ENCODE results near the gene CARD6. TPM values are rescaled to one million over a fixed set of nuclear protein-coding genes. Genes with fewer than 3 reads are reported as not detected.

CARD6 gene
- total and polyA plus RNA-seq, 8 donors: 5.9 to 28.9 (median 6.9) TPM

DNA sequence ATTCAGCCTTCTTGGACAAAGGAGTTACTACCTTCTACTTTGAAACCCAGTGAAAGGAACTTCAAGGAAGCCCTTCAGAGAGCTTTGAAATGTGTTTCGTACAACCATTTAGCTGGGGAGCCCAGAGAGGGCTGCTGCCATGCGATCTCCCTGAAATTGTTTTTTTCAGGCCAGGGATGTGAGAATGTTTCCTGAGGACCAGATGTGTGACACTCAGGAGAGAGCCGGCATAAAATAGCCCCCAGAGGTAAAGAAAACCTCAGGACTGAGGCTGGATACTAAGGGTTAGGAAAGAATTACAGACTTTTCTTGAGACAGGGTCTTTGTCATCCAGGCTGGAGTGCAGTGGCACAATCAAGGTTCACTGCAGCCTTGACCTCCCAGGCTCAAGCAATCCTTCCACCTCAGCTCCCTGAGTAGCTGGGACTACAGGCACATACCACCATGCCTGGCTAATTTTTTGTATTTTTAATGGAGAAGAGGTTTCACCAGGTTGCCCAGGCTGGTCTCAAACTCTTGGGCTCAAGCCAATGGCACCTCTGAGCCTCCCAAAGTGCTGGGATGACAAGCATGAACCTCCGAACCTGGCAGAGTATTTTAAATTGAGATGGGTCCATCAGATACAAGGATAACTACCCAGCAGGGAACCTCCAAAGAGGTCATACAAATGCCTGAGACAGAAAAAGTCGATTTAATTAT lies 14.5 kb upstream of the CARD6 start:
- TF ChIP-seq, protein P1, sequence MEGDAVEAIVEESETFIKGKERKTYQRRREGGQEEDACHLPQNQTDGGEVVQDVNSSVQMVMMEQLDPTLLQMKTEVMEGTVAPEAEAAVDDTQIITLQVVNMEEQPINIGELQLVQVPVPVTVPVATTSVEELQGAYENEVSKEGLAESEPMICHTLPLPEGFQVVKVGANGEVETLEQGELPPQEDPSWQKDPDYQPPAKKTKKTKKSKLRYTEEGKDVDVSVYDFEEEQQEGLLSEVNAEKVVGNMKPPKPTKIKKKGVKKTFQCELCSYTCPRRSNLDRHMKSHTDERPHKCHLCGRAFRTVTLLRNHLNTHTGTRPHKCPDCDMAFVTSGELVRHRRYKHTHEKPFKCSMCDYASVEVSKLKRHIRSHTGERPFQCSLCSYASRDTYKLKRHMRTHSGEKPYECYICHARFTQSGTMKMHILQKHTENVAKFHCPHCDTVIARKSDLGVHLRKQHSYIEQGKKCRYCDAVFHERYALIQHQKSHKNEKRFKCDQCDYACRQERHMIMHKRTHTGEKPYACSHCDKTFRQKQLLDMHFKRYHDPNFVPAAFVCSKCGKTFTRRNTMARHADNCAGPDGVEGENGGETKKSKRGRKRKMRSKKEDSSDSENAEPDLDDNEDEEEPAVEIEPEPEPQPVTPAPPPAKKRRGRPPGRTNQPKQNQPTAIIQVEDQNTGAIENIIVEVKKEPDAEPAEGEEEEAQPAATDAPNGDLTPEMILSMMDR (IDR thresholded peaks at IDR 0.05): no peak
- Histone ChIP-seq H3K27ac (no peak overlapping the region), H3K9me3 (no peaks in the 10 kb centered on the region), H3K27me3 (no peaks in the 10 kb centered on the region), H3K4me3 (no peak overlapping the region), H3K36me3 (peaks cover 0 to 63% of the 10 kb centered on the region in 2 donors), H3K4me1 (peaks cover 0 to 2% of the 10 kb centered on the region in 2 donors)
- DNase-seq (no peak), ATAC-seq (no peak)
- intact Hi-C loops (cut with DNase I): no loop called here

GRCh38 chr5:40827188-40827977 lies 13.8 kb upstream of the CARD6 start:
- peaks cover 3 to 70% of the 10 kb centered on the region in 2 donors for H3K36me3 ChIP-seq
- no peak overlapping the region for H3K4me3 ChIP-seq
- H3K4me1 ChIP-seq: peaks cover 6 to 9% of the 10 kb centered on the region in 2 donors
- intact Hi-C loops (cut with DNase I): no loop called here
- H3K9me3 ChIP-seq: no peaks in the 10 kb centered on the region
- TF ChIP-seq, protein P1 (IDR thresholded peaks at IDR 0.05): no peak
- H3K27me3 ChIP-seq: no peaks in the 10 kb centered on the region
- DNase-seq (no peak), ATAC-seq (no peak)
- H3K27ac ChIP-seq: no peak overlapping the region

DNA sequence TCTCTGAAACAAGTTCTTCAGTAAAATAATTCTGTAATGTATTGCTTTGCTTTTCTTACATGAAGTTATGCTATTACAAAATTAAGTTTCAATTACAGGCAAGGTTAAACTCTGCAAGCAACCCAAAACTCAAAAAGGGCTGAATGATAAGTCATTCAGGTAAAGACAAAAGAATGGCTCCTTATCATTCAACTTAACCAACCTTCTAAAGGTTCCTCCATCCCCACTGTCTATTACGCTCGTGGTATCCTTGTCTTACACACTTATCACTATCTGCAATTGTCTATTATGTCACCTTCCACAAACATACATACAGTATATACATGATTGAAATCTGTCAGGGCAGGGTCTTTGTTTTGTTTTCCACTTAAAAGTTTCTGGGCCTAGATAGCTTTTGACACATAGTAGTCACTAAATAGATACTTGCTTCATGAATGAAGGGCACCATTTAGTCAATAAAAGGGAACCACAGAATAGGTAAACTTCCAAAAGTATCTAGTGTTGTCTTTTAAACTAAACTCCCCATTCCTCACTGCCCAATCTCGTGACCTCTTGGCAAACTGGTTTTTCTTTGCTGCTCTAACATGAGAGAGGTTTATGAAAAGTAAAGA lies 13.0 kb upstream of the CARD6 start:
- H3K4me3 ChIP-seq: no peak overlapping the region
- intact Hi-C loops (cut with DNase I): no loop called here
- H3K27me3 ChIP-seq: no peaks in the 10 kb centered on the region
- H3K9me3 ChIP-seq: no peaks in the 10 kb centered on the region
- peaks cover 14 to 17% of the 10 kb centered on the region in 2 donors for H3K4me1 ChIP-seq
- TF ChIP-seq, protein P1 (IDR thresholded peaks at IDR 0.05): no peak
- no peak for DNase-seq
- ATAC-seq: no peak
- H3K27ac ChIP-seq: no peak overlapping the region
- H3K36me3 ChIP-seq: peaks cover 3 to 78% of the 10 kb centered on the region in 2 donors

- ATAC-seq: no peak
- intact Hi-C loops (cut with DNase I): no loop called here
- H3K9me3 ChIP-seq: no peaks in the 10 kb centered on the region
- peaks cover 22 to 25% of the 10 kb centered on the region in 2 donors for H3K4me1 ChIP-seq
- peaks cover 3 to 86% of the 10 kb centered on the region in 2 donors for H3K36me3 ChIP-seq
- H3K27ac ChIP-seq: no peak overlapping the region
- TF ChIP-seq, protein P1 (IDR thresholded peaks at IDR 0.05): no peak
- no peaks in the 10 kb centered on the region for H3K27me3 ChIP-seq
- no peak overlapping the region for H3K4me3 ChIP-seq
- no peak for DNase-seq
Measured at GRCh38 chr5:40828690-40829661, 12.2 kb upstream of the CARD6 start.

Measured in left lung (tissue), 10 donors.